Liver (tissue), 3 donors: ENCODE data around the gene ZNF555.

Source experiments
- CTCF ChIP-seq: fragments of 150-350 bp; IDR thresholded peaks from 2 replicates; pipeline ENCODE4 v1.5.1; 2017; ENCODE audit warnings: improper control_type of control experiment, low read depth, low read length; ENCODE audit not compliant: missing input control
- EGR1 ChIP-seq, 2 donors: IDR thresholded peaks; 2 replicates each; pipeline ENCODE4 v1.6.1; 2016 to 2018; ENCODE audit warnings: antibody characterized with exemption in 2 of 2, low read depth in 2 of 2
- GABPA ChIP-seq, 2 donors: IDR thresholded peaks in 1 of 2; conservative IDR thresholded peaks in 1 of 2; 2 replicates each; pipeline ENCODE4 v1.6.1; 2016; ENCODE audit warnings: antibody characterized with exemption in 2 of 2, mild to moderate bottlenecking in 1 of 2, moderate library complexity in 1 of 2
- HNF4G ChIP-seq: IDR thresholded peaks from 2 replicates; pipeline ENCODE4 v1.6.1; 2016; ENCODE audit warnings: antibody characterized with exemption
- RAD21 ChIP-seq, 2 donors: IDR thresholded peaks; 2 replicates each; pipeline ENCODE4 v1.6.1; 2016; ENCODE audit warnings: antibody characterized with exemption in 2 of 2, mild to moderate bottlenecking in 2 of 2
- TAF1 ChIP-seq: conservative IDR thresholded peaks from 2 replicates; pipeline ENCODE4 v1.6.1; 2016; ENCODE audit warnings: antibody characterized with exemption, mild to moderate bottlenecking
- TF ChIP-seq, protein P1 (sequence below): IDR thresholded peaks from 2 replicates; pipeline ENCODE4 v1.6.1; 2016; ENCODE audit warnings: antibody characterized with exemption
- TF ChIP-seq, protein P2 (sequence below): IDR thresholded peaks from 2 replicates; pipeline ENCODE4 v1.6.1; 2016; ENCODE audit warnings: antibody characterized with exemption
- donor health status: healthy.
- donor health status: healthy.

GRCh38 chr19:2841855-2842574 is 740 bp downstream of the ZNF555 start:
- TF ChIP-seq HNF4G (no peak), CTCF (no peak), GABPA (IDR thresholded peaks at IDR 0.05 in 1 of 2, conservative IDR thresholded peaks at IDR 0.05 in 1 of 2) (no peak), TAF1 (no peak), EGR1 (IDR thresholded peaks at IDR 0.05; ENCODE audit: low read depth in 2 of 2) (no peak), RAD21 (IDR thresholded peaks at IDR 0.05) (no peak)
- TF ChIP-seq, protein P1, sequence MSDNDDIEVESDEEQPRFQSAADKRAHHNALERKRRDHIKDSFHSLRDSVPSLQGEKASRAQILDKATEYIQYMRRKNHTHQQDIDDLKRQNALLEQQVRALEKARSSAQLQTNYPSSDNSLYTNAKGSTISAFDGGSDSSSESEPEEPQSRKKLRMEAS, result no peak
- TF ChIP-seq, protein P2, sequence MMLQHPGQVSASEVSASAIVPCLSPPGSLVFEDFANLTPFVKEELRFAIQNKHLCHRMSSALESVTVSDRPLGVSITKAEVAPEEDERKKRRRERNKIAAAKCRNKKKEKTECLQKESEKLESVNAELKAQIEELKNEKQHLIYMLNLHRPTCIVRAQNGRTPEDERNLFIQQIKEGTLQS, result no peak
